ENCODE measurements around the gene ZNF586.
A peak's percentile ranks its signal among the peaks of the same experiment; 100 is the strongest.
"Not testable (repeated sequence)": the region's sequence is repeated elsewhere in the genome, so short reads cannot be mapped to it uniquely, and the experiment has no call there.

Gene ZNF586

DNA sequence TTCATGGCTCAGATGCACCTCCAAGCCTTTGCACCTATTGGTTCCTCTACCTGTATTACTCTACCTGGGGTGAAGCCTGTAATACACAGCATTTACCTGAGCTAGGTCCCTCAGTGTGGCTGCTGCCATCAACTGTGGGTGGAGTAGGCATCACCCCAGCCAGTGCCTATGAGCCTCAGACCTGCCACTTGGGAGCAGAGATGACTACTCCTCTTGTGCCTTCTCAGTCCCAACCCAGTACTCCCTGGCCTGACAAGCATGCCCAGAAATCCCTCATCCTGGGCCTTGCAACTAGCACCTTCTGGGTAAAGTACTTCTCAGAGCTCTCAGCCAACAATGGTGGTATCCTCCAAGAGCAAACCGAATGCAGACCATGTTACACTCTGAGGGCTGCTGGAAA lies 27.1 kb downstream of the ZNF586 start:
- DNase-seq (ENCODE audit: low read depth in 2 of 2) = not testable (repeated sequence)

DNA sequence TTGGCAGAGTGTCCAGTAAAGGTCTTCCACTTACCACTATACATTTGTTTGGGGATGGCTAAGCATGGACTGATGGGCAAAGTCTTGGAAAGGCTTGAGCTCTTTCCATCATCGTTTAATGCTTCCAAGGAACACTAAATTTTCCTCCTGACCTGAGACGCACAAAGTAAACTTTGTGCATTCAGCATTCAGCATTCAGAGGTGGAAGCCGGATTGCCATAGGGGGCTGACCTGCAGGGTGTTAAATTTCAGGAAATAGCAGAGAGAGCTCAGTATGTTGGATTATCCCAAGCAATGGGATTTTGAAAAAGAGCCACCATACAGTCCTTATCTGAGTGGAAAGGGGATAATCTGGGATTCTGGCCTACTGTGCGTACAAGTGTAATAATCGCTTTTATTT lies 31.2 kb downstream of the ZNF586 start:
- no peak for DNase-seq (ENCODE audit: low read depth in 2 of 2)

DNA sequence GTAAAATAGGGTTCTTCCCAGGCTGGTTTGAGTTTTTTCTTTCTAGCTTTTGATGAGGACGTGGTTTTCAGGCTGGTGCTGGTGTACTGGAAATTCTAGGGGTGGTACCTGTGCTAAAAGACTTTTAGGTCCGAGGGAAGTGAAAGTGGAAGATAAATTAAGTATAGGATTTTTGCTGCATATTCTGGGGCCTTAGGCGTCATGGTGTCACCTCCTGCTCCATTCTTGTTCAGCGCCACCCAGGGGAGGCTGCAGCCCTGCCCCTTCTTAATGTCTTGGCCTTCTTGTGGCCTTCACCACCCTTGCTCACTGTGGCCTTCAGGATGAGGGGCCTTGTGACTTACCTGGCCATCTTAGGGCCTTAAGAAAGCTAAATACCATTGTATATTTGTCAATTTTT lies 32.8 kb downstream of the ZNF586 start:
- DNase-seq (ENCODE audit: low read depth in 2 of 2) = no peak

DNA sequence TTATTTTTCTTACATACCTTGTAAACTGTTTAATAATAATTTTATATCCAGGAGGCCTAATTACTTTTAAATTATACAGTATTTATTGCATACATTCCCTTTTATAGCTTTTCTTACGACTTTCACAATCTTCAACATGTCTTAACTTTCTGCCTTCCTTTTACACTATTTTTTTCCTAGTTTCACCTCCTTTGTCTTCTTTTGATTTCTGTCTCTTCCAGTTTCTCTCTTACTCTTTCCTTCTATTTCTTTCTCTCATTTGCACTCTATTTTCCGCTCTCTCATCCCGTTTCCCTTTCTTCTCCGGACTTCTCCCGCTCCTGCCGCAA lies 33.8 kb downstream of the ZNF586 start:
- no peak for DNase-seq (ENCODE audit: low read depth in 2 of 2)

DNA sequence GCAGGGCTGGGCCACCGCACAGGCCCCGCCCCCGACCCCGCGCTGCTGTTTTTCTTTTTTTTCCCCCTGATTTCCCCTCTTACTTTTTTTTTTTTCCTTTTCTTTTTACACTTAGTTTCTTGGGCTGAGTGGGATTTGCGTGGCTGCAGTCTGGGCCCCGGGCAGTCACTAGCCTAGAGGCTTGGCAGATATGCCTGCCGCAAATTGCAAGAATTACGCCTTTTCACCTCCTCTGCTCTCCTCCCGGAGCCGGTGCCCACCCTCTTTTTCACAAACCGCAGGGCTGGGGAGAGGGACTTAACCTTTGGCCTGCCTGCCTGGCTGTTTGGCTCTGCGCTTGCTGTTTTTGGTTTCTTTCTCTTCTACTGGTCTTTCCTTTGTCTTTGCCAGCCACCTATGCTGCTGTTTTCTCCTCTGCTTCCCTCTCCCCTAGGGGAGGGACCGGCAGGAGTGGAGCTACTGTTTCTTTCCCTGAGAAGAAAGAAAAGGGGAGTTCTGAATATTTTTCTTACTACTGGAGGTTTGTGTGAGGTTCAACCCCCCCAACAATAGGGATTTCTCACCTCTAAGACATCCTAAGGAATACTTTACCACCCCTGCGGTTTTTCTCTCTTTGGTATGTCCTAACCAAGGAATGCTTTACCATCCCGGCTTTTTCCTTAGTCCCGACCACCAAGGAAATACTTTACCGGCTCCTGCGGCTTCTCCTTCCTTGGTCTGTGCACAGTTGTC lies 34.3 kb downstream of the ZNF586 start:
- DNase-seq (ENCODE audit: low read depth in 2 of 2) = no peak

DNA sequence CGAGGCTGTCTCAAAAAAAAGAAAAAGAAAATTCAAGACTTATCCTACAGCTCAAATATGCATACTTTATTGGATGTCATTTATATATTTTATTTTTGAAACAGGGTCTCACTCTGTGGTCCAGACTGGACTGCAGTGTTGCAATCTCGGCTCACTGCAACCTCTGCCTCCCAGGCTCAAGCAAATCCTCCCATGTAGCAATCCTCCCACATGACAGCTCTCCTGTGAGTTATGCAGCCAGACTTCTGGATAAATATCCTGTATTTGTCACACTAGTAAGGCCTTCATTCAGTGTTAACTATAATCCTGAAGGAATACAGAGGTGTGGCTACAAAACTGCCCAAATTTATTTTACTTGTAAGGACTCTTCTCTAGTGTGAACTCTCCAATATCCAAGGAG lies 38.1 kb downstream of the ZNF586 start:
- DNase-seq (ENCODE audit: low read depth in 2 of 2) = no peak

DNA sequence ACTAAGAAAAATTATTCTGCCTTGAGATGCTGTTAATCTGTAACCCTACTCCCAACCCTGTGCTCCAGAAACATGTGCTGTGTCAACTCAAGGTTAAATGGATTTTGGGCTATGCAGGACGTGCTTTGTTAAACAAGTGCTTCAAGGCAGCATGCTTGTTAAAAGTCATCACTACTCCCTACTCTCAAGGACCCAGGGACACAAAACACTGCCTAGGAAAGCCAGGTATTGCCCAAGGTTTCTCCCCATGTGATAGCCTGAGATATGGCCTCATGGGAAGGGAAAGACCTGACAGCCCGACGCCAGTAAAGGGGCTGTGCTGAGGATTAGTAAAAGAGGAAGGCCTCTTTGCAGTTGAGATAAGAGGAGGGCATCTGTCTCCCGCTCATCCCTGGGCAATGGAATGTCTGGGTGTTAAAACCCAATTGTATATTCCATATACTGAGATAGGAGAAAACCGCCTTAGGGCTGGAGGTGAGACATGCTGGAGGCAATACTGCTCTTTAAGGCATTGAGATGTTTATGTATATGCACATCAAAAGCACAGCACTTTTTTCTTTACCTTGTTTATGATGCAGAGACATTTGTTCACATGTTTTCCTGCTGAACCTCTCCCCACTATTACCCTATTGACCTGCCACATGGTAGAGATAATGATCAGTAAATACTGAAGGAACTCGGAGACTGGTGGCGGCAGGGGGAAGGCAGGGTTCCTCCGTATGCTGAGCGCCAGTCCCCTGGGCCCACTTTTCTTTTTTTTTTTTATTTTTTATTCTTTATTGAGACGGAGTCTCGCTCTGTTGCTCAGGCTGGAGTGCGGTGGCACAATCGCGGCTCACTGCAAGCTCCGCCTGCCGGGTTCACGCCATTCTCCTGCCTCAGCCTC lies 41.2 kb downstream of the ZNF586 start:
- not testable (repeated sequence) for DNase-seq (ENCODE audit: low read depth in 2 of 2)

DNA sequence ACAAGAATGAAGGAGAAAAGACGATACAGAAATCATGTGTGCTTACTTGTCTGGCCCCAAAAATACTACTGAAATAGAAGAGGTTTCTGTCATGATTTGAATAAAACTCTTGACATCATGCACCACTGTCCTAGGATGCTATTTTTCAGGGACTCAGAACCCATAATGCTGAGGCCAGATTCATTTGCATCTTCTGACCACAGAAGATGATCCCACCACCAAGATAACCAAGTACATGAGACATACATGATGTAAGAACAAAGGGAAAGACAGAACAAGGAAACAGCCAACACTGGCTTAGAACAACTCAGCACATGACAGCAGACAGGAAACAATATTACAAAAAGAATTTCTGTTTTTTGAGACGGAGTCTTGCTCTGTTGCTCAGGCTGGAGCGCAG lies 42.8 kb downstream of the ZNF586 start:
- DNase-seq (ENCODE audit: low read depth in 2 of 2) = no peak

DNA sequence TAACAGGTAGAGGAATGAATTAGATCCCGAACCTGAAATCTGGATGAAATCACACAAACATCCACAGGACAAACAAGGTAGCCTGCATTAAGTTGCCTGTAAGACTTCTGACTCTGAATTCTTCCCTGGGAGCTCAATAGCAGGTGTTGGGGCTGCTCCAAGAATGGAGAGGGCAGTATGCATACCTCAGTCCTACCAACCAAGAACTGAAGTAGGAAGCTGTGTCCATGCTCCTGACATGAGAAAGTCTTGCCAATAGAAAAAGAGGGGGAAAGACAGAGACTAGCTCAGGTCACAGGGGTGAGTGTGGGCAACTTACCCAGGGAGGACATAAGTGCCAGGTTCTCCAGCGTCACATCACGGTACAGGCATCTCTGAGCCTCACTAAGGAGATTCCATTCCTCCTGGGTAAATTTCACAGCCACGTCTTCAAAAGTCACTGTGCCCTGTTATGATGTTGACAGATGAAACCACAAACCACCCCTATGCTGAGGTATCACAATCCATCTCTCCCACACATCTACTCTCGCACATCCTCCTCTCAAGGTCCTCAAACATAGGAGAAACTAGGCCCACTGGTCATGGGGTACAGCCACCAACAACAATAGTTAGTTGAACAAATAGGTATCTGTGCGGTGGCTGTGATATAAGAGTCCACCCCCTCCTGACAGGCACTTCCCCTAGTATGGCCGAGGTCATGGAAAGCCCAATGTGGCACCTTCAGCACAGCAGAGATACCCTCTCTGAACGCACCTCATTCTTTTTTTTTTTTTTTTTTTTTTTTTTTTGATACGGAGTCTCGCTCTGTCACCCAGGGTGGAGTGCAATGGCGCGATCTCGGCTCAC lies 43.7 kb downstream of the ZNF586 start:
- not testable (repeated sequence) for DNase-seq (ENCODE audit: low read depth in 2 of 2)

DNA sequence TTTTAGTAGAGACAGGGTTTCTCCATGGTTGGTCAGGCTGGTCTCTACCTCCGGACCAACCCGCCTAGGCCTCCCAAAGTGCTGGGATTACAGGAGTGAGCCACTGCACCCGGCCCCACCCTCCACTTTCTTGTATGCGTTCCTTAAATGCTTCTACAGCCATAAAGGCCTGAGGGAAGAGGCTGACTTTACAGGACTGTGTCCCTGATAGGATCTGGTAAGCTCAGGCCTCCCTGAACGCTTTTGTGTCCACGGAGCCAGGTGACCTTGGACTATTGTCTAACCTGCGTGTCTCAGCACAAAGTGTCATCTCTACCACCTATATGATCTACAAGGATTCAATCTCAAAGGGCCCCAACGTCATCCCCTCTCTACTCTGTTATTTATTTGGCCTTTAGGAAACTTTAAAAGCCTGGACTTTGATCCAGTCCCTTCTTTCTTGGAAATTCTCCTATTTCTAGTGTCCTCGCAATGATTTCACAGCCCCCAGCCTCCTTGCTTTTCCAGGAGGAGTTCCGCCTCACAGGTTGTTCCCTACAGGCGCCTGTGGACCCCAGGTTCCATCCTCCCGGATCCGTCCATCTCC lies 44.5 kb downstream of the ZNF586 start:
- DNase-seq (ENCODE audit: low read depth in 2 of 2) = no peak

DNA sequence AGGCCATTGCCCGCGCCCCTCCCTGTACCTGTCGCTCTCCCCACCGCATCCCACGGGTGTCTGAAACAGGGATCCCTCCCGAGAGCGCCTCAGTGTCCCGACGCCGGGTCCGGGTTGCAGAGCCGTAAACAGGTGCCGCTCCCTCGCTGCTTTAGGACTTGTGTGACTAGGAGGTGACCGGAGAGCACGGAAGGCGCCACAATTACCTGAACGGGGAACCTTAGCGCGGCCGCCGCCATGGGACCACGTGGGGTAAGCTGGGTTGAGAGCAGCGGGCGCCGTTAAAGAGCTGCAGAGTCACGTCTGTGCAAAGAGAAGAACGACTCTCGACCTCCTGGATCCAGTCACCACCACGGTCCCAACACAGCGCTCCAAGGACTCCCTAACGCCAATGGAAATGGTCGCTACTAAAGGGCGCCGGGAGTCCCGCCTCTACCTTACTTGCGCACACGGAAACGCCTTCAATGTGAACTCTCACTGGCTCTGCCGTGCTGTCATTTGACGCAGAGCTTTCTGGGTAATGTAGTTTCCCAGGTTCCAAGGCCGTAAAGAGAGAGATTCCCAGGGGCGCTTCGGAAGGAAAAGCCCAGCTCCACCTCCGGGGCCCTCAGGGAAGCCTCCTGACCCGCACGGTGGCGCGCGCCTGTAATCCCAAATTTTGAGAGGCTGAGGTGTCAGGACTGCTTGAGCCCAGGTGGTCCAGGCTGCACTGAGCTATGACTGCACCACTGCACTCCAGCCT lies 45.2 kb downstream of the ZNF586 start, which contains the start of gene ZNF552:
ZNF552 (minus strand) TSS at position 409 of the 742 bp plus-strand sequence; CDS start at position 239, 170 bp downstream.
- peak; percentile 47 to 60 for DNase-seq (ENCODE audit: low read depth in 2 of 2)

DNA sequence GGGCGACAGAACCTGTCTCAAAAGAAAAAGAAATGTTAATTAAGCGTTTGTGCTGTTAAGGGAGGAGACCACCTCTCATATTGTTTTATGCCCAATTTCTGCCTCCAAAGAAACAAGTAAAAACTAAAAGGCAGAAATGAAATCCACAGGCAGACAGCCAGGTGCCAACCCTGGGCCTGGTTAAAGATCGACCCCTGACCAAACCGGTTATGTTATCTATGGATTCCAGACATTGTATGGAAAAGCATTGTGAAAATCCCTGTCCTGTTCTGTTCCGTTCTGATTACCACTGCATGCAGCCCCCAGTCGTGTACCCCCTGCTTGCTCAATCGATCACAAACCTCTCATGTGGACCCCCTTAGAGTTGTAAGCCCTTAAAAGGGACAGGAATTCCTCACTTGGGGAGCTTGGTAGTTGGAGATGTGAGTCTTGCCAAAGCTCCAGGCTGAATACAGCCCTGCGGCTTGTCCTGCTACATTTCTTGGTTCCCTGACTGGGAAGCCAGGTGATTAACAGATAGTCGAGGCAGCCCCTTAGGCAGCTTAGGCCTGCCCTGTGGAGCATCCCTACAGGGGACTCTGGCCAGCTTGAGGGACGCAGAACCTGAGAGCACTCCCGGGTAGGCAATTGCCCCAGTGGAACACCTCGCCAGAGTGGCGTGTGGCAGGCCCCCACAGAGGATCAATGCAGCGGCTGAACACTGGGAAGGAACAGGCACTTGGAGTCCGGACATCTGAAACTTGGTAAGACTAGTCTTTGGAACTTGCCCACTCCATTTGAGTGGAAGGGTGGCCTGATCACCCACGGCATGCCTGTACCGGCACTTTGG lies 46.0 kb downstream of the ZNF586 start:
- no peak for DNase-seq (ENCODE audit: low read depth in 2 of 2)

DNA sequence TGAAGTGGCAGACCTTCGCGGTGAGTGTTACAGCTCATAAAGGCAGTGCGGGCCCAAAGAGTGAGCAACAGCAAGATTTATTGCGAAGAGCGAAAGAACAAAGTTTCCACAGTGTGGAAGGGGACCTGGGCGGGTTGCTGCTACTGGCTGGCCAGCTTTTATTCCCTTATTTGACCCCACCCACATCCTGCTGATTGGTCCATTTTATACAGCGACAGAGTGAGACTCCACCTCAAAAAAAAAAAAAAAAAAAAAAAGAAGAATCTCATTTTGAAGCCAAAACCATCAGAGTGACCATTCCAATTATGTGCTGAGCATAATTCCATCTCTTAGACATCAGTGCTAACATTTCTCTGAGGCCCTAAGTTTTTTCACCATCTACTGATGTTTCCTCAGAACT lies 47.2 kb downstream of the ZNF586 start:
- no peak for DNase-seq (ENCODE audit: low read depth in 2 of 2)

DNA sequence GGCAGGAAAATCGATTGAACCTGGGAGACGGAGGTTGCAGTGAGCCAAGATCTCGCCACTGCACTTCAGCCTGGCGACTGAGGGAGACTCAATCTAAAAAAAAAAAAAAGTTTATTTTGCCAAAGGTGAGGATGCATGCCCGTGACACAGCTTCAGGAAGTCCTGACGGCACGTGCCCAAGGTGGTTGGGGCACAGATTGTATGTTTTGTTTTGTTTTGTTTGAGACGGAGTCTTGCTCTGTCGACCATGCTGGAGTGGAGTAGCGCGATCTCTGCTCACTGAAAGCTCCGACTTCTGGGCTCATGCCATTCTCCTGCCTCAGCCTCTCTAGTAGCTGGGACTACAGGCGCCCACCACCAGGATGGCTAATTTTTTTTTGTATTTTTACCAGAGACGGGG lies 48.5 kb downstream of the ZNF586 start:
- no peak for DNase-seq (ENCODE audit: low read depth in 2 of 2)

DNA sequence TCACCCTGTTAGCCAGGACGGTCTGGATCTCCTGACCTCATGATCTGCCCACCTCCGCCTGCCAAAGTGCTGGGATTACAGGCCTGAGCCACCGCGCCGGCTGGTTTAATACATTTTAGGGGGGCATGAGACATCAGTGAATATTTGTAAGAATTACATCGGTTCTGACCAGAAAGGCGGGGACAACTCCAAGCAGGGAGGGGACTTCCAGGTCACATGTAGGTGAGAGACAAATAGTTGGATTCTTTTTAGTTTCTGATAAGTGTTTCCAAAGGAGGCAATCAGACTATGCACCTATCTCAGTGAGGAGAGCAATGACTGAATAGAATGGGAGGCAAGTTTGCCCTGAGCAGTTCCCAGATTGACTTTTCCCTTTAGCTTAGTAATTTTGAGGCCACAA lies 48.9 kb downstream of the ZNF586 start:
- DNase-seq (ENCODE audit: low read depth in 2 of 2) = no peak

DNA sequence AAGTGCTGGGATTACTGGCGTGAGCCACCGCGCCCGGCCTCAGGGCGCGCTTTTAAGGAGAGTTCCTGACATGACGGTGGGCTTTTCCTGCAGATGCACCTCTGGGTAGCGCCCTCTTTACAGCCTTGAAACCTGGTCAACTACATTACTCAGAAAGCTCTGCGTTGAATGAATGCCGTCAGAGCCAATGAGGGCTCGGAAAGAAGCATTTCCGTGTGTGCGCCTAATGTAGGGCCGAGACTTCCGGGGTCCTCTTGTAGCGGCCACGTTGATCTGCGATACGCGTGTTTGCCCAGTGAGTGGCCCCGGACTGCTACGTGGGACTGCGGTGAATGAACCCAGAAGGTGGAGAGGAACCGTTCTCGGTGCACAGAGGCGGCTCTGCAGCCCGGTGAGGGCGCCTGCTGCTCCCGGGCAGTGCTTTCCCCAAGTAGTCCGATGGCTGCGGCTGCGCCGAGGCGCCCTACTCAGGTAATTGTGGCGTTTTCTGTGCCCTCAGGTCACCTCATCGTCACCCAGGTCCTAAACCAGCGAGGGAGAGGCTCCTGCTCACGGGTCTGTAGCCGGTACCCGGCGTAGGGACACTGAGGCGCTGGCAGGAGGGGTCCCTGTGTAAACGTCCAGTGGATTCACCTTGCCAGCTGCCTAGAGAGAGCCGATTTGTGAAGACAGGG lies 50.1 kb downstream of the ZNF586 start:
- DNase-seq (ENCODE audit: low read depth in 2 of 2) = peak; percentile 62 to 64

DNA sequence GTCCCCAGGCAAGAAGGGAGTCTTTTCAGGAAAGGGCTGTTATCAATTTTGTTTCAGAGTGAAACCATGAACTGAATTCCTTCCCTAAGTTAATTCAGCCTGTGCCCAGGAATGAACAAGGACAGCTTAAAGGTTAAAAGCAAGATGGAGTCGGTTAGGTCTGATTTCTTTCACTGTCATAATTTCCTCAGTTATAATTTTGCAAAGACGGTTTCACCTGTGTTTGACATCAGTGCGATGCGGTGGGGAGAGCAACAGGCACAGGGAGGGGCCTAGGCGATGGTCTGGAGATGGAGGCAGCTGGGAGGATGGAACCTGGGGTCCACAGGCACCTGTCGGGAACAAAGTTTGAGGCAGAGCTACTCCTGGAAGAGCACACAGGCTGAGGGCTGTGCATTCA lies 51.1 kb downstream of the ZNF586 start:
- DNase-seq (ENCODE audit: low read depth in 2 of 2) = no peak

DNA sequence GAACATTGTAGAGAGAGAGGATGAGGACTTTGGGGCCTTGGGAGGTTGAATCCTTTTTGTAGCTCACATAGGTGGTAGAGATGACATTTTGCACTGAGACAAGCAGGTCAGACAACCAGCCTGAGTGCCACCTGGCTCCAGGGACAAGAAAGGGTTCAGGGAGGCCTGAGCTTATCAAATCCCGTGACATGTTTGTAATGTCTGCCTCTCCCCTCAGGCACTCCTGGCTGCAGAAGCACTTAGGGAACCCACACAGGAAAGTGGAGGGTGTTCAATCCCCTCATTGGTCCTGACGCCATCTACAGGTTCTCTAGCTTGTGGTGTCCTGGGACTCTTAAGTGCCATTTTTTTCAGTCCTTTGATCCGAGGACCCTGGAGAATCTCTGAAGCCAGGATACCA lies 51.6 kb downstream of the ZNF586 start:
- DNase-seq (ENCODE audit: low read depth in 2 of 2) = not testable (repeated sequence)

DNA sequence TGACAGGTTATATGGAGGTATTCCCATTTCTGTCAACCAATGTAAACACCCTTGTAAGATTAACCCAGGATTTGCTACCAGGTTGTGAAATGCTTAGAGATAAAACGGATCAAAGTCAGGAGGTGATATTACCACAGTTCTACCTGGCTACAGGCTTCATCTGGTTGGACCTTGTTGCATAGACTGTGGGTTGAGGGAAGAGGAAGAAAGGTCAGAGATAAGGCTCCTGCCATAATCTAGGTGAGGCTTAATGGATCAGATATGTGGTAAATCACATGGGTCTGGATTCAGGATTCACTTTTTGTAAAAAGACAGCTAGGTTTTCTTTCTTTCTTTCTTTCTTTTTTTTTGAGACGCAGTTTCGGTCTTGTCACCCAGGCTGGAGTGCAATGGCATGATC lies 52.0 kb downstream of the ZNF586 start:
- DNase-seq (ENCODE audit: low read depth in 2 of 2) = not testable (repeated sequence)

DNA sequence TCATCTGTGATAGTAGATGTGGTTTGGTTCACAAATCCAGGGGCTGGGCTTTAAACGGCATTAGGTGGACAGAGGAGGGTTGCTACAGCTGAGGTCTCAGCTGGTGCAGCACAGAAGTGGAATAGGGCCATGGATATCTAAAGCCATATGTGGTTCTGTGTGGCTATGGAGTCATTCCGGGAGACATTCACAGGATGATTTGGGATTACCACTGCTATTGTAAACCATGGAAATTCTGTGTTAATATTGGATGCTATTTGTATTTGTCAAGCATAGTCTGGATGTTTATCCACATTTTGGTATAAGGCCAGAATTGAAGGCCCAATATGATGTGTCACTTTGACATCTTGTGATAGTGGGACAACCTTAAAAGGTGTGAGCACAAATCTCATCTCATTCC lies 53.7 kb downstream of the ZNF586 start:
- DNase-seq (ENCODE audit: low read depth in 2 of 2) = not testable (repeated sequence)
